ENCODE measurements around the gene KDM4F.

KDM4F gene

GRCh38 chr11:95092549-95093324 lies 43.5 kb downstream of the KDM4F start:
- ATAC-seq: peak in 1 of 2 donors; percentile 8

GRCh38 chr11:95093548-95093947 lies 44.3 kb downstream of the KDM4F start:
- ATAC-seq: no peak

- peak; percentile 94 for ATAC-seq
These were observed 46.8 kb downstream of the KDM4F start for GRCh38 chr11:95095858-95096587.

- no peak for ATAC-seq
These were observed 48.0 kb downstream of the KDM4F start for GRCh38 chr11:95097209-95097608.

GRCh38 chr11:95098826-95099225 lies 49.6 kb downstream of the KDM4F start:
- ATAC-seq: no peak

- no peak for ATAC-seq
These were observed 51.0 kb downstream of the KDM4F start for GRCh38 chr11:95100191-95100648.

Measured in activated CD4-positive, CD25-positive, alpha-beta regulatory T cell treated with anti-CD3 and anti-CD28 coated beads, Interleukin-2, amount 50 U/mL, for 24 hours (primary cell).